CD4-positive, alpha-beta T cell treated with Interleukin-1 beta for 1 hour (primary cell): Measurements from ENCODE around the gene SSUH2.
"Not testable (repeated sequence)": the region's sequence is repeated elsewhere in the genome, so short reads cannot be mapped to it uniquely, and the experiment has no call there.

ENCODE experiments used
- DNase-seq, 2 donors: peaks; one replicate each; pipeline ENCODE4 v3.0.0-alpha.2; 2020 to 2022

Gene SSUH2

GRCh38 chr3:8658306-8659212 is 14.0 kb upstream of the SSUH2 start:
- DNase-seq: peak in 1 of 2 donors; percentile 66

DNA sequence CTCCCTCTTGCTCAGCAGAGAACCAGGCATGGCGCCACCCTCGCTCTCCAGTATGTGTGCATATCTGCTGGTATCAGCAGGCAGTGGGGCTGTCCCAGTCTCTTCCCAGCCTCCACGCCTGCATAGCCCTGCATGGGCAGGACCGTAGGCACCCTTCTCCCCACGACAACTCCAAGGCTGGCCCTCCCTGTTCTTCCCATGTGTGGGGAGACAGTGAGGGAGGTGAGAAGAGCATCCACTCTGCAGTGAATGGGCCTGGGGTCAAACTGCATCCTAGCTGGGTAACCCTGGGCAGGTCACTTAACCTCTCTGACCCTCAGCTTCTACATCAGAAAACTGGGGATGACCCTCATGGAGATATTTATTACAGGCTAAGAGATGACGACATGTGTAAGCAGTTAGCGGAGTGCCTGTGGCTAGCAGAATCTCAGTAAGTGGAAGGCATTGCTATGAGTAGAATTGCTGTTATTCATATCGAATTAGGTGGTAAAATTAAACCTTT is 13.3 kb upstream of the SSUH2 start:
- no peak for DNase-seq

DNA sequence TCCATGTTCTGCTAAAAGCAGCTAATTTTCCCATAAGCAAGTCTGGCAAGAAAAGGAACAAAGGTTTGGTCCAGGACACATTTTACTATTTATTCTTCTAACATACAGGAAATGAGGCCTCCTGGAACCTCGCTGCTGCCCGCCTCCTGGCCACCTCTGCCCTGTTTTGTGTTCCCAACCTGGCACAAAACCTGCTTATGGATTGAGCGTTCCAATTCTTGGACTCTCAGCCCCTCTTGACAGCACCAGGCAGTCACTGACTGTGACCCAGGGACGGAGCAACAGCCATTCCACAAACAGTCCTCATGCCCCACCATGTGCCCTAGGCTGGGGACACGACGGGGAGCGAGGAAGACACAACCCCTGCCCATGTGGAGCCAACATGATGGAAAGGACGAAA is 11.6 kb upstream of the SSUH2 start:
- no peak for DNase-seq

DNA sequence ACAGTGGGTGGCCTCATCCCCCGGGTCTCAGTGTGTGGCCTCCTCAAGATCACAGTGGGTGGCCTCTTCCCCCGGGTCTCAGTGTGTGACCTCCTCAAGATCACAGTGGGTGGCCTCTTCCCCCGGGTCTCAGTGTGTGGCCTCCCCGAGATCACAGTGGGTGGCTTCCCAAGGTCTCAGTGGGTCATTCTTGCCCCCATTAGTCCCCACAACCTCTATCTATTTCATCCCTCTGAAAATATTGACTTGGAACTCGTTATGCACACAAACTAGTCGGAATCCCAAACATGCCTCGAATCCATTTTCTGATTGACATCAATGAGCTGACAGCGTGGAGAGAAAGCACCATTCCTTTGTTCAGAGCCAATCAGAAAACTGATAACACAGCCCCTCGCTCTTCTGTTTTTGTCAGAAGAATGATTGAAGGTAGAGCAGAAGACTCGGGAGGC is 10.8 kb upstream of the SSUH2 start:
- DNase-seq: no peak

DNA sequence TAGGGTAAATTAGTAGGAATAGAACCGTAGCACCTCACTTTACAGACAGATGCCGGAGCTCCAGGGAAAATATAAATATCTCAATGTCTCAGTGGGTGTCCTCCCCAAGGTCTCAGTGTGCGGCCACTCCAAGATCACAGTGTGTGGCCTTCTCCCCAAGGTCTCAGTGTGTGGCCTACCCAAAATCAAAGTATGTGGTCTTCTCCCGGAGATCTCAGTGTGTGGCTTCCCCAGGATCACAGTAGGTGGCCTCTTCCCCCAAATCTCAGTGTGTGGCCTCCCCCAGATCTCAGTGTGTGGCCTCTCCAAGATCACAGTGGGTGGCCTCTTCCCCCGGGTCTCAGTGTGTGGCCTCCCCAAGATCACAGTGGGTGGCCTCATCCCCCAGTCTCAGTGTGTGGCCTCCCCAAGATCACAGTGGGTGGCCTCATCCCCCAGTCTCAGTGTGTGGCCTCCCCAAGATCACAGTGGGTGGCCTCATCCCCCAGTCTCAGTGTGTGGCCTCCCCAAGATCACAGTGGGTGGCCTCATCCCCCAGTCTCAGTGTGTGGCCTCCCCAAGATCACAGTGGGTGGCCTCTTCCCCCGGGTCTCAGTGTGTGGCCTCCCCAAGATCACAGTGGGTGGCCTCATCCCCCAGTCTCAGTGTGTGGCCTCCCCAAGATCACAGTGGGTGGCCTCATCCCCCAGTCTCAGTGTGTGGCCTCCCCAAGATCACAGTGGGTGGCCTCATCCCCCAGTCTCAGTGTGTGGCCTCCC is 10.2 kb upstream of the SSUH2 start:
- DNase-seq: not testable (repeated sequence)

DNA sequence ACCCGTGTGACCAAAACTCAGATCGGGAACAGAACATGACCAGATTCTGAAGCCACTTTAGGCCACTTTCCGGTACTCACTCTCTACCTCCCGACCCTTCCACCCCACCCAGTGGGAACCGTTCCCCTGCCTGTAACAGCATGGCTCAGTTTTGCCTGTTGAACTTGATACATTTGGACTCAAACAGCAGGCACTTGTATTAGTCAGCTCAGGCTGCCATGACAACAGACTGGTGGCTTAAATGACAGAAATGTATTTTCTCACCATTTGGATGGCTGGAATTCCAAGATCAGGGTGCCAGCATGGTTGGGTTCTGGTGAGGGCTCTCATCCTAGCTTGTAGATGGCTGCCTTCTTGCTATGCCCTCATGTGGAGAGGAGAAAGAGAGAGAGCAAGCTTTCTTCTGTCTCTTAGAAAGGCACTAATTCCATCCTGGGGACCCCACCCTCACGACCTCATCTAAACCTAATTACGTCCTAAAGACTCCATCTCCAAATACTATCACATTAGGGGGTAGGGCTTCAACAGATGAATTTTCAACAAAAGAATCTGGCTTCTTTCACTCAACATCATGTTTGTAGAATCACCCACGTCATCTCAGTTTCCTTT is 9.3 kb upstream of the SSUH2 start:
- DNase-seq: no peak

DNA sequence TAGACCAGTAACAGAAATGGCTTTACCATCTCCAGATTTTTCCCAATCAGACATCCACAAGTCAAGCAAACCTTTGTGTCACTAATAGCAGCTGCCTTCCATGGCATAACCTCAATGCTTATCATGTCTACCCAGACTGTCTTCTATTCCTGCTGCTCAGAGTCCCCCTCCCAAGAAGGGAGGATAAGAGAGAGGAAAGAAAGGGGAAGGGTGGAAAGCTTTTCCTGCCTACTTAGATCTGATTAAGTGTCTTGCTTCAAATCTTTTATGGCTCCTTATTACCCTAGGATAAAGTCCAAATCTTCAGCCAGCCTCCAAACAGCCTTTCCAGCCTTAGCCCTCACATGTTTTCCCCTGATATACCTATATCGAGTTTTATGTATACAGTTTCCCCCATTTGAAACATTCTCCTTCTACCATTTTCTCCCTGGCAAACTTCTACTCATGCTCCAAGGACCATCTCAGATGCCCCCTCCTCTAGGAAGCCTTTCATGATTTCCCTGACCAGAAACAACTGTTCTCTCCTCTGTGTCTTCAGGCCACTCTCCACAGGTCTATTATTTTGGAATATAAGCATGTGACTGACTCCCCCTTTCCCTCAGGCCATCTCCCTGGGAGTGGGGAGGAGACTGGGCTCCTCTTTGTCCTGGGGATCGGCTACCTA is 7.9 kb upstream of the SSUH2 start:
- DNase-seq: no peak

GRCh38 chr3:8651418-8652323 is 7.1 kb upstream of the SSUH2 start:
- DNase-seq: no peak

DNA sequence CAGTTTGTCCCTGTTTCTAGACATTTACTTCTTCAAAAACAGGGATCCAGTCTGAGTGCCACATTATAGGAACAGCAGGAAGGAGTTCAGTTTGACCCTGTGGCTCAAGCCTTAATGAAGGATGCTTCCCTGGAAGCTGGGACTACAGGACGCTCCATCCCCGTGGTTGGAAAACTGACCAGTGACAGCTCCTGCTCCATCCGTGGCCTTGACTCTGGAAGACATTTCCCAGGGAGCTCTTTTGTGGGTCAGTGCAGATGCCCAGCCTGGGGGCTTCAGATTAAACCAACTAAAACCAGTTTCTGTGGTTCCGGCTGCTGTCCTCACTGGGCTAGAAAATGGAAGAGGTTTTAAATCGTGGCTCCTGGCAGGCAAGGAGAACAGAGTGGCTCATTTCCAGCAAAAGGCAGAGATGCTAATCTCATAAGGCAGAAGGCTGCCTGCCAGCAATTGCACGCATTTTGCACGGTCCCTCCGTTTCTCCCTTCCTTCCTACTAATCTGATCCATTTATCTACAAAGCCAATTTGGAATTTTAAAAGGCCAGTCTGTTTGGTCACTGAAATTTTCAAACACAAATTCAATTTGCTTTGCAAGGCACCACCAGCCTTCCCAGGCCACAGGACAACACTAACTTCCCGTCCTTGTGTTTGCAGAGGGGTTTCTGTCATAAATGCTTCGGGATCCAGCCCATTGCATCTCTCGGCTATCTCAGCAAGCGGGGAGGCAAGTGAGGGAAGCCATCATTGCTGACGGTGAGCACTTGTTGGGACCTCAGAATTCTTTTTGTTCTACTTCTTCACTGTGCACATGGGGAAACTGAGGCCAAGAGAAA is 6.2 kb upstream of the SSUH2 start:
- DNase-seq: no peak

DNA sequence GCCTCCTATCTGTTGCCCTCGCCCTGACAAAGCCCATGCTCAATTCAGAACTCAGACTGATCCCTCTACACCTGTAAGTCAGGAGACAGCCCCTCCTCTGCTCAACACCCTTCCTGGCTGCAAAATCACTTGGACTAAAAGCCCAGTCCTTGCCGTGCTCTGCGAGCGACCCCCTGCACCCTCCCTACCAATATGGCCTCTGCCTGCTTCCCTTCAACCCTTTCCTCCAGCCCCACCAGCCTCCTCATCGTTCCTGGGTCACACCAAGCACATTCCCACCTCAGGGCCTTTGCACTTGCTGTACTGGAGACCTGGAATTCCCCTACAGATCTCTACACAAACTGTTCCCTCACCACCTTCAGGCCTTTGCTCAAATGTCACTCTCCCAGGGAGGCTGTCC is 5.2 kb upstream of the SSUH2 start:
- no peak for DNase-seq

DNA sequence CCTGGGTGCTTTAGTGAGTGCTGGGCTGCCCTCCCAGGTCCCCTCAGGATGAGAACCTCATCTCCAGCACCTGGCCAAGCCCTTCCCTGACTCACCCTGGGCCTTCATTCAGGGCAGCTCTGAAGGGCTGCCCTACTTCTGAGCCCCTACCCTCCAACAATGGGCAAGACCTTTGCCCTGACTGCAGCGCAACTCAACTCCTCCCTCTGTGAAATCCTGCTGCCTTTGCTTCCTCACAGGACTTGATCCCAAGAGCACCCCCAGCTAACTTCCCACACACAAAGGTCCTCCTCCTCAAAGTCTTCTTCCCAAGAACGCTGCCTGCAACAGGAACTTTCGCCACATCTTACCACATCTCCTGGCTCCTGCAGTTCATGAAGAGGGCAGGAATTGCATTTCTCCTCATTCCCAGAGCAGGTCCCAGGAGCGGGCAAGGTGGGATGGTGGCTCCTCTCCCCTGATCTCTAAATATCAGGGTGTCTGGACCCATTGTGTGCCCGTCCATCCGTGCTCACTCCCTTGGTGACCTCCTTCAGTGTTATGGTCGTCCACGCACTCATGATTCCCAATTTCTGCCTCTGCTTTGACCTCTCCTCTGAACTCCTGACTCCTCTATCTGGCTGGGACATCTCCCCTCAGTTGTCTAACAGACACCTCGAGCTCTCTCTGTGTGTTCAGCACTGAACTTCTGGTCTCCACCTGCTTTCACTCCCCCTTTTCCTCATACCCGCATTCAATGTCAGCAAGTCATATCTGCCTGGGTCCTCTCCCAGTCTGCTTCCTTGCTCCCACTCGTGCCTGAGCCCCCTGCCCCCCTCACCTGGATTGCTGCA is 4.5 kb upstream of the SSUH2 start:
- DNase-seq: no peak

- no peak for DNase-seq
Measured at GRCh38 chr3:8647137-8647985, 2.8 kb upstream of the SSUH2 start.

DNA sequence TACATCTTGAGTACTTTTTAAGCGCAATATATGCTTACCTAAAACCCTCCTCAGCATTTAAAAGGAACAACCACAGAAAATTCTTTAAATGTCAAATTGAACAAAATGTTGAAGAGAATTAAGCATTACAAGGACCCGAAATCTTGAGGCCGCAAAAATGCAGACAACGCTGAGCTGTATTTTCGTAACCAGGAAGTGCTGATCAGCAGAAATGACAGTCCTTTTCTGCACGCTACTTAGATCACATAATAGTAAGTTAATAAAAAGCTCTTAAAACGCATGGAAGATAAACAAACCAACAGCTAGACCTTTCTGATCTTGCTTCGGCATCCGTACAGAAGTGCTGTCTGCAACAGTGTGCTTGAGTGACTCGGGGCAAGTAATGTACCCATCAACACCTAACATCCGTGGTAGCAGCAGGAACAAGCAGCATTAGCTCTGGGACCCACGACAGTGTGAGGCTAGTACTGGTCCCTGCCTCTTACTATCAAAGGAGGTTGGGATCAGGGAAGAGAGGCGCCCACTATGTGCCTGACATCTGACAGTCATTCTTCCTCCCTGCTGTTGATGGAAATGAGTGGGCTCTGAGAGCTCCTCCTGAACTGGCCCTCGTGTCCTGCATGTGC is 1.8 kb upstream of the SSUH2 start:
- no peak for DNase-seq

- DNase-seq: no peak
Measured at GRCh38 chr3:8645712-8646111, 1.1 kb upstream of the SSUH2 start.

- no peak for DNase-seq
Measured at GRCh38 chr3:8643693-8644365, 769 bp downstream of the SSUH2 start.

GRCh38 chr3:8642001-8642400 is 2.6 kb downstream of the SSUH2 start:
- no peak for DNase-seq

- DNase-seq: no peak
Measured at GRCh38 chr3:8641472-8641871, 3.1 kb downstream of the SSUH2 start.

GRCh38 chr3:8640223-8640622 is 4.4 kb downstream of the SSUH2 start:
- DNase-seq: no peak
